Measurements from ENCODE around the gene TJP3.

Gene TJP3

GRCh38 chr19:3720349-3720917 lies 12.2 kb downstream of the TJP3 start:
- no peak for DNase-seq

GRCh38 chr19:3721131-3721886 lies 13.1 kb downstream of the TJP3 start:
- peak; percentile 84 for DNase-seq

- DNase-seq = no peak
Observed at GRCh38 chr19:3721887-3722442, 13.8 kb downstream of the TJP3 start.

- no peak for DNase-seq
Observed at GRCh38 chr19:3722443-3723109, 14.4 kb downstream of the TJP3 start.

GRCh38 chr19:3723110-3723488 lies 14.9 kb downstream of the TJP3 start:
- DNase-seq = no peak

- no peak for DNase-seq
Observed at GRCh38 chr19:3723883-3724282, 15.7 kb downstream of the TJP3 start.

GRCh38 chr19:3725121-3725520 lies 16.9 kb downstream of the TJP3 start:
- no peak for DNase-seq

GRCh38 chr19:3725640-3726310 lies 17.6 kb downstream of the TJP3 start:
- no peak for DNase-seq

- no peak for DNase-seq
Observed at GRCh38 chr19:3730457-3730958, 22.3 kb downstream of the TJP3 start.

GRCh38 chr19:3732108-3732507 lies 23.9 kb downstream of the TJP3 start:
- no peak for DNase-seq

- DNase-seq = no peak
Observed at GRCh38 chr19:3733549-3734309, 25.5 kb downstream of the TJP3 start.

GRCh38 chr19:3734310-3734600 lies 26.1 kb downstream of the TJP3 start:
- no peak for DNase-seq

GRCh38 chr19:3736106-3736724 lies 28.0 kb downstream of the TJP3 start:
- no peak for DNase-seq

- DNase-seq = no peak
Observed at GRCh38 chr19:3737487-3738205, 29.5 kb downstream of the TJP3 start.

GRCh38 chr19:3738477-3739220 lies 30.5 kb downstream of the TJP3 start:
- DNase-seq = no peak

- DNase-seq = no peak
Observed at GRCh38 chr19:3740431-3740830, 32.2 kb downstream of the TJP3 start.

- no peak for DNase-seq
Observed at GRCh38 chr19:3743486-3743885, 35.3 kb downstream of the TJP3 start.

GRCh38 chr19:3745363-3746045 lies 37.3 kb downstream of the TJP3 start:
- DNase-seq = no peak

- no peak for DNase-seq
Observed at GRCh38 chr19:3746371-3747056, 38.3 kb downstream of the TJP3 start.

GRCh38 chr19:3748965-3749364 lies 40.8 kb downstream of the TJP3 start:
- DNase-seq = no peak

Measured in DMS79 (cell line).